Liver (tissue), 9 donors: ENCODE measurements around the gene TAF1. TPM values are rescaled to one million over a fixed set of nuclear protein-coding genes. Genes with fewer than 3 reads are reported as not detected.

Experiments
- DNase-seq: peaks from one replicate; pipeline ENCODE4 v3.0.0-alpha.2; 2017; ENCODE audit warnings: low spot score
- H3K27ac ChIP-seq, 2 donors: one replicate each; pipeline ENCODE4 v1.7.0; 2013; ENCODE audit warnings: inconsistent platforms in 2 of 2, low read length in 2 of 2, control low read depth in 1 of 2, low read depth in 1 of 2, mild to moderate bottlenecking in 1 of 2
- H3K27me3 ChIP-seq, 4 donors: one replicate each; pipeline versions ENCODE4 v1.6.1 to v1.7.0; 2013; ENCODE audit warnings: low read length in 3 of 4, inconsistent platforms in 1 of 4, mild to moderate bottlenecking in 1 of 4, moderate library complexity in 1 of 4; ENCODE audit not compliant: control insufficient read depth in 4 of 4, insufficient read depth in 4 of 4
- H3K36me3 ChIP-seq, 4 donors: one replicate each; pipeline versions ENCODE4 v1.6.1 to v1.7.0; 2013; ENCODE audit warnings: low read length in 3 of 4, mild to moderate bottlenecking in 3 of 4, low read depth in 1 of 4, moderate library complexity in 1 of 4; ENCODE audit not compliant: control insufficient read depth in 4 of 4, insufficient read depth in 3 of 4
- H3K4me1 ChIP-seq, 4 donors: one replicate each; pipeline versions ENCODE4 v1.6.1 to v1.7.0; 2013; ENCODE audit warnings: low read length in 3 of 4, mild to moderate bottlenecking in 3 of 4, moderate library complexity in 1 of 4; ENCODE audit not compliant: control insufficient read depth in 4 of 4, insufficient read depth in 4 of 4
- H3K4me3 ChIP-seq, 3 donors: one replicate each; pipeline versions ENCODE4 v1.6.1 to v1.7.0; 2013; ENCODE audit warnings: low read length in 3 of 3, control low read depth in 1 of 3, low read depth in 1 of 3, mild to moderate bottlenecking in 1 of 3
- H3K9ac ChIP-seq, 2 donors: one replicate each; pipeline ENCODE4 v1.7.0; 2013; ENCODE audit warnings: low read length in 2 of 2, mild to moderate bottlenecking in 2 of 2, moderate library complexity in 2 of 2, control low read depth in 1 of 2, low read depth in 1 of 2
- H3K9me3 ChIP-seq, 4 donors: one replicate each; pipeline versions ENCODE4 v1.6.1 to v1.7.0; 2013; ENCODE audit warnings: low read length in 3 of 4; ENCODE audit not compliant: control insufficient read depth in 4 of 4
- ATF3 ChIP-seq: IDR thresholded peaks from 2 replicates; pipeline ENCODE4 v1.6.1; 2016; ENCODE audit warnings: antibody characterized with exemption
- CTCF ChIP-seq: fragments of 150-350 bp; IDR thresholded peaks from 2 replicates; pipeline ENCODE4 v1.5.1; 2017; ENCODE audit warnings: improper control_type of control experiment, low read depth, low read length; ENCODE audit not compliant: missing input control
- FOXA1 ChIP-seq: IDR thresholded peaks from 2 replicates; pipeline ENCODE4 v1.6.1; 2016; ENCODE audit warnings: antibody characterized with exemption
- FOXA2 ChIP-seq: IDR thresholded peaks from 2 replicates; pipeline ENCODE4 v1.6.1; 2016; ENCODE audit warnings: antibody characterized with exemption
- GABPA ChIP-seq, 2 donors: IDR thresholded peaks in 1 of 2; conservative IDR thresholded peaks in 1 of 2; 2 replicates each; pipeline ENCODE4 v1.6.1; 2016; ENCODE audit warnings: antibody characterized with exemption in 2 of 2, mild to moderate bottlenecking in 1 of 2, moderate library complexity in 1 of 2
- HNF4A ChIP-seq, 2 donors: conservative IDR thresholded peaks; 2 replicates each; pipeline ENCODE4 v1.6.1; 2016; ENCODE audit warnings: antibody characterized with exemption in 2 of 2, mild to moderate bottlenecking in 2 of 2
- HNF4G ChIP-seq: IDR thresholded peaks from 2 replicates; pipeline ENCODE4 v1.6.1; 2016; ENCODE audit warnings: antibody characterized with exemption
- JUND ChIP-seq, 2 donors: IDR thresholded peaks; 2 replicates each; pipeline ENCODE4 v1.6.1; 2016; ENCODE audit warnings: antibody characterized with exemption in 2 of 2
- MAX ChIP-seq: IDR thresholded peaks from 2 replicates; pipeline ENCODE4 v1.6.1; 2016; ENCODE audit warnings: antibody characterized with exemption
- NR2F2 ChIP-seq: IDR thresholded peaks from 2 replicates; pipeline ENCODE4 v1.6.1; 2016; ENCODE audit warnings: antibody characterized with exemption
- REST ChIP-seq: IDR thresholded peaks from 2 replicates; pipeline ENCODE4 v1.6.1; 2016; ENCODE audit warnings: antibody characterized with exemption, mild to moderate bottlenecking
- RXRA ChIP-seq, 2 donors: IDR thresholded peaks; 2 replicates each; pipeline ENCODE4 v1.6.1; 2017 to 2018; ENCODE audit warnings: antibody characterized with exemption in 2 of 2, mild to moderate bottlenecking in 1 of 2
- SP1 ChIP-seq: IDR thresholded peaks from 2 replicates; pipeline ENCODE4 v1.6.1; 2018; ENCODE audit warnings: antibody characterized with exemption, mild to moderate bottlenecking
- TAF1 ChIP-seq: conservative IDR thresholded peaks from 2 replicates; pipeline ENCODE4 v1.6.1; 2016; ENCODE audit warnings: antibody characterized with exemption, mild to moderate bottlenecking
- ZBTB33 ChIP-seq: IDR thresholded peaks from 2 replicates; pipeline ENCODE4 v1.6.1; 2016; ENCODE audit warnings: antibody characterized with exemption
- WGBS: extraction: QIAGEN DNeasy Blood & Tissue Kit; methylation state at CpG from one replicate; pipeline ENCODE4 v1.1.7; 2013; 5-methylcytosine and 5-hydroxymethylcytosine counted together
- polyA plus RNA-seq, 2 donors: library from polyadenylated mRNA; stranded (reverse) in 1 of 2; unstranded in 1 of 2; fragments of 200-250 nt in 1 of 2; fragments of >200 nt in 1 of 2; fragmentation: Nextera tagmentation in 1 of 2; extraction: Ambion mirVana in 1 of 2; gene quantifications; one replicate each; pipeline versions ENCODE4 v1.2.1 to v1.2.3, GENCODE V29; 2013 to 2015
- total RNA-seq, 2 donors: library from RNA; depleted of rRNA; stranded (reverse); fragments of >200 nt; gene quantifications; one replicate each; pipeline ENCODE4 v1.2.3, GENCODE V29; 2014
- donor health status: healthy.
- donor health status: healthy.
- donor health status: healthy.
- donor health status: healthy.
- donor health status: healthy.

The TAF1 gene
- total and polyA plus RNA-seq, 4 donors, result 2.8 to 37.7 (median 14.6) TPM

- 98% methylated on average over 4 of the region's 4 CpGs for WGBS
- TF ChIP-seq REST, result no peak
- no peak for TF ChIP-seq FOXA1
- no peak for TF ChIP-seq RXRA (IDR thresholded peaks at IDR 0.05)
- no peak for TF ChIP-seq JUND (IDR thresholded peaks at IDR 0.05)
- TF ChIP-seq SP1, result no peak
- no peak for TF ChIP-seq NR2F2
- TF ChIP-seq ATF3, result no peak
- TF ChIP-seq TAF1, result no peak
- TF ChIP-seq FOXA2, result no peak
- TF ChIP-seq MAX, result no peak
- no peak for TF ChIP-seq HNF4A (conservative IDR thresholded peaks at IDR 0.05)
- no peak for TF ChIP-seq CTCF
- no peak for TF ChIP-seq ZBTB33
- no peak for TF ChIP-seq HNF4G
- peaks cover 2 to 31% (median 16%) of the 10 kb centered on the region in 4 donors for H3K36me3 ChIP-seq
These were observed 6.2 kb downstream of the TAF1 start for GRCh38 chrX:71372388-71372787.

GRCh38 chrX:71378732-71379131, 12.6 kb downstream of the TAF1 start:
- TF ChIP-seq HNF4G (no peak), GABPA (IDR thresholded peaks at IDR 0.05 in 1 of 2, conservative IDR thresholded peaks at IDR 0.05 in 1 of 2) (no peak)
- no peaks in the 10 kb centered on the region for H3K9me3 ChIP-seq
- 82% methylated on average over 3 of the region's 3 CpGs for WGBS
- DNase-seq, result no peak
- no peaks in the 10 kb centered on the region for H3K4me1 ChIP-seq
- no peak overlapping the region for H3K27ac ChIP-seq
- no peak overlapping the region for H3K9ac ChIP-seq
- peaks cover 5 to 52% (median 39%) of the 10 kb centered on the region in 4 donors for H3K36me3 ChIP-seq
- H3K4me3 ChIP-seq, result no peak overlapping the region
- no peaks in the 10 kb centered on the region for H3K27me3 ChIP-seq

More at GRCh38 chrX:71372388-71372787, 6.2 kb downstream of the TAF1 start:
- Histone ChIP-seq H3K4me1 (peaks cover 0 to 9% (median 7%) of the 10 kb centered on the region in 4 donors), H3K9me3 (no peaks in the 10 kb centered on the region), H3K27me3 (no peaks in the 10 kb centered on the region), H3K9ac (no peak overlapping the region), H3K4me3 (no peak overlapping the region), H3K27ac (no peak overlapping the region)
- no peak for DNase-seq
